RKO (cell line): ENCODE results near the gene COX20.
A peak's percentile ranks its signal among the peaks of the same experiment; 100 is the strongest.
"Not testable (repeated sequence)": the region's sequence is repeated elsewhere in the genome, so short reads cannot be mapped to it uniquely, and the experiment has no call there.

Experiments used
- DNase-seq: peaks from one replicate; pipeline ENCODE4 v3.0.0-alpha.2; 2016; ENCODE audit warnings: low spot score

The COX20 gene

GRCh38 chr1:244835276-244836134 is at the start of gene COX20:
TSS of gene COX20 (plus strand) at chr1:244835658. CDS start at chr1:244835715, 57 bp downstream.
- peak; percentile 88 for DNase-seq

GRCh38 chr1:244788493-244789275 is 46.8 kb upstream of the COX20 start:
- DNase-seq: no peak

GRCh38 chr1:244789276-244789580 is 46.2 kb upstream of the COX20 start:
- no peak for DNase-seq

GRCh38 chr1:244789731-244790130 is 45.7 kb upstream of the COX20 start:
- DNase-seq: no peak

- DNase-seq: no peak
Measured at GRCh38 chr1:244791061-244791460, 44.4 kb upstream of the COX20 start.

- no peak for DNase-seq
Measured at GRCh38 chr1:244792188-244792850, 43.1 kb upstream of the COX20 start.

- no peak for DNase-seq
Measured at GRCh38 chr1:244794071-244794470, 41.4 kb upstream of the COX20 start.

- not testable (repeated sequence) for DNase-seq
Measured at GRCh38 chr1:244794516-244794915, 40.9 kb upstream of the COX20 start.

- DNase-seq: peak; percentile 59
Measured at GRCh38 chr1:244796719-244797406, 38.6 kb upstream of the COX20 start.

- no peak for DNase-seq
Measured at GRCh38 chr1:244800821-244801220, 34.6 kb upstream of the COX20 start.

- peak; percentile 77 for DNase-seq
Measured at GRCh38 chr1:244801246-244801645, 34.2 kb upstream of the COX20 start.

GRCh38 chr1:244802041-244802440 is 33.4 kb upstream of the COX20 start:
- no peak for DNase-seq

GRCh38 chr1:244802556-244803239 is 32.8 kb upstream of the COX20 start:
- DNase-seq: no peak

- no peak for DNase-seq
Measured at GRCh38 chr1:244804841-244805240, 30.6 kb upstream of the COX20 start.

GRCh38 chr1:244807138-244807537 is 28.3 kb upstream of the COX20 start:
- DNase-seq: no peak

GRCh38 chr1:244810221-244810620 is 25.2 kb upstream of the COX20 start:
- DNase-seq: no peak

- no peak for DNase-seq
Measured at GRCh38 chr1:244813327-244813726, 22.1 kb upstream of the COX20 start.

- no peak for DNase-seq
Measured at GRCh38 chr1:244815600-244816099, 19.8 kb upstream of the COX20 start.

GRCh38 chr1:244817415-244817894 is 18.0 kb upstream of the COX20 start:
- no peak for DNase-seq

GRCh38 chr1:244820131-244820530 is 15.3 kb upstream of the COX20 start:
- no peak for DNase-seq

- DNase-seq: no peak
Measured at GRCh38 chr1:244821134-244821533, 14.3 kb upstream of the COX20 start.
